ENCODE results near the gene BMERB1. TPM values are rescaled to one million over a fixed set of nuclear protein-coding genes. Genes with fewer than 3 reads are reported as not detected.
"Not testable (repeated sequence)": the region's sequence is repeated elsewhere in the genome, so short reads cannot be mapped to it uniquely, and the experiment has no call there.

Gene BMERB1
- 3.8 and 7.1 TPM in 2 replicates for total RNA-seq (2014; rRNA removed)
- percentile 40 among the genes with signal in this experiment for Bru-seq, nascent RNA
- percentile 39 among the genes with signal in this experiment for BruChase-seq, experiment 1, labeled RNA remaining after a 6-hour chase
- BruChase-seq, experiment 2, labeled RNA remaining after a 2-hour chase: percentile 37 among the genes with signal in this experiment
- long read RNA-seq, transcript C16orf45-201 (6 exons, 2,404 nt): major isoform, 13 of 36 reads
- long read RNA-seq, partial matches to known transcripts: 2 of 36 reads
- long read RNA-seq, other reads (novel, unspliced or antisense): 20 of 36 reads

GRCh38 chr16:15434425-15435215, at the start of gene BMERB1:
Gene BMERB1, plus strand, starts transcription at chr16:15434588. Its CDS starts 66 bp downstream, at chr16:15434654.
- no peak for TF ChIP-seq EZH2 (IDR thresholded peaks at IDR 0.05; ENCODE audit: low read length, unreplicated experiment)
- intact Hi-C loops (cut with micrococcal nuclease): no loop called here
- H3K9me2 ChIP-seq (replicated peaks; ENCODE audit: low read length): no peaks in the 10 kb centered on the region
- ATAC-seq (peak; percentile 81), DNase-seq (peak; percentile 34)
- H3K79me2 ChIP-seq (ENCODE audit: low read length): no peaks in the 10 kb centered on the region
- H3F3A ChIP-seq (ENCODE audit: low read length, unreplicated experiment): no peaks in the 10 kb centered on the region
- no peak within 1 kb of the TSS for H3K27ac ChIP-seq (ENCODE audit: low read length)
- peak within 1 kb of the TSS; percentile 84 for H2AFZ ChIP-seq (ENCODE audit: low read length)
- H3K4me2 ChIP-seq (ENCODE audit: low read length): peak within 1 kb of the TSS; percentile 98
- H3K27me3 ChIP-seq (ENCODE audit: low read length): no peaks in the 10 kb centered on the region
- POLR2A ChIA-PET (ENCODE audit: unreplicated experiment): no interaction called here
- no peaks in the 10 kb centered on the region for H3K9me3 ChIP-seq (ENCODE audit: low read length)
- peaks cover 6% of the 10 kb centered on the region for H3K4me1 ChIP-seq (ENCODE audit: insufficient read depth, low read length)
- no TSS peak for BruUV-seq (replicated peaks)
- peak within 1 kb of the TSS; percentile 82 for H3K4me3 ChIP-seq (ENCODE audit: low read length)
- H3K36me3 ChIP-seq (ENCODE audit: low read depth, low read length): no peaks in the 10 kb centered on the region
- no peaks in the 10 kb centered on the region for H4K20me1 ChIP-seq (ENCODE audit: low read length)
- CTCF ChIA-PET: no interaction called here
- no peak within 1 kb of the TSS for H3K9ac ChIP-seq (ENCODE audit: low read length)

GRCh38 chr16:15388060-15388459, 46.3 kb upstream of the BMERB1 start:
- H3K79me2 ChIP-seq (ENCODE audit: low read length); intact Hi-C loops (cut with micrococcal nuclease); ATAC-seq; H3K4me1 ChIP-seq (ENCODE audit: insufficient read depth, low read length); CTCF ChIA-PET; H3F3A ChIP-seq (ENCODE audit: low read length, unreplicated experiment); H4K20me1 ChIP-seq (ENCODE audit: low read length); H3K27ac ChIP-seq (ENCODE audit: low read length); H3K9ac ChIP-seq (ENCODE audit: low read length); H2AFZ ChIP-seq (ENCODE audit: low read length); H3K4me2 ChIP-seq (ENCODE audit: low read length); BruUV-seq (replicated peaks); POLR2A ChIA-PET (ENCODE audit: unreplicated experiment); H3K27me3 ChIP-seq (ENCODE audit: low read length); H3K9me2 ChIP-seq (replicated peaks; ENCODE audit: low read length); DNase-seq; H3K4me3 ChIP-seq (ENCODE audit: low read length); H3K9me3 ChIP-seq (ENCODE audit: low read length); H3K36me3 ChIP-seq (ENCODE audit: low read depth, low read length): not testable (repeated sequence)

GRCh38 chr16:15389916-15390315, 44.5 kb upstream of the BMERB1 start:
- ATAC-seq; BruUV-seq (replicated peaks); POLR2A ChIA-PET (ENCODE audit: unreplicated experiment): not testable (repeated sequence)

DNA sequence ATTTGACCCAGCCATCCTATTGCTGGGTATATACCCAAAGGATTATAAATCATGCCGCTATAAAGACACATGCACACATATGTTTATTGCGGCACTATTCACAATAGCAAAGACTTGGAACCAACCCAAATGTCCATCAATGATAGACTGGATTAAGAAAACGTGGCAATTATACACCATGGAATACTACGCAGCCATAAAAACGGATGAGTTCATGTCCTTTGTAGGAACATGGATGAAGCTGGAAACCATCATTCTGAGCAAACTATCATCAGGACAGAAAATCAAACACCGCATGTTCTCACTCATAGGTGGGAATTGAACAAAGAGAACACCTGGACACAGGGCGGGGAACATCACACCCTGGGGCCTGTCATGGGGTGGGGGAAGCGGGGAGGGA, 41.4 kb upstream of the BMERB1 start:
- H4K20me1 ChIP-seq (ENCODE audit: low read length); H3K4me2 ChIP-seq (ENCODE audit: low read length); BruUV-seq (replicated peaks); CTCF ChIA-PET; H3K4me1 ChIP-seq (ENCODE audit: insufficient read depth, low read length); ATAC-seq; H3K4me3 ChIP-seq (ENCODE audit: low read length); H3K79me2 ChIP-seq (ENCODE audit: low read length); intact Hi-C loops (cut with micrococcal nuclease); DNase-seq; H2AFZ ChIP-seq (ENCODE audit: low read length); H3K9me2 ChIP-seq (replicated peaks; ENCODE audit: low read length); H3K9me3 ChIP-seq (ENCODE audit: low read length); H3K27ac ChIP-seq (ENCODE audit: low read length); H3K36me3 ChIP-seq (ENCODE audit: low read depth, low read length); H3F3A ChIP-seq (ENCODE audit: low read length, unreplicated experiment); H3K27me3 ChIP-seq (ENCODE audit: low read length); H3K9ac ChIP-seq (ENCODE audit: low read length); POLR2A ChIA-PET (ENCODE audit: unreplicated experiment): not testable (repeated sequence)

More at GRCh38 chr16:15389916-15390315, 44.5 kb upstream of the BMERB1 start:
- H3K4me2 ChIP-seq (ENCODE audit: low read length); H3K9me3 ChIP-seq (ENCODE audit: low read length); H3F3A ChIP-seq (ENCODE audit: low read length, unreplicated experiment); H3K9ac ChIP-seq (ENCODE audit: low read length); H3K79me2 ChIP-seq (ENCODE audit: low read length); H4K20me1 ChIP-seq (ENCODE audit: low read length); DNase-seq; H3K4me3 ChIP-seq (ENCODE audit: low read length); H3K9me2 ChIP-seq (replicated peaks; ENCODE audit: low read length); CTCF ChIA-PET; intact Hi-C loops (cut with micrococcal nuclease); H2AFZ ChIP-seq (ENCODE audit: low read length); H3K36me3 ChIP-seq (ENCODE audit: low read depth, low read length); H3K27me3 ChIP-seq (ENCODE audit: low read length); H3K27ac ChIP-seq (ENCODE audit: low read length); H3K4me1 ChIP-seq (ENCODE audit: insufficient read depth, low read length): not testable (repeated sequence)

- H3K79me2 ChIP-seq (ENCODE audit: low read length); H3K4me1 ChIP-seq (ENCODE audit: insufficient read depth, low read length); H3F3A ChIP-seq (ENCODE audit: low read length, unreplicated experiment); CTCF ChIA-PET; H3K27me3 ChIP-seq (ENCODE audit: low read length); H4K20me1 ChIP-seq (ENCODE audit: low read length); POLR2A ChIA-PET (ENCODE audit: unreplicated experiment); H3K27ac ChIP-seq (ENCODE audit: low read length); intact Hi-C loops (cut with micrococcal nuclease); H3K9me3 ChIP-seq (ENCODE audit: low read length); H3K9me2 ChIP-seq (replicated peaks; ENCODE audit: low read length); BruUV-seq (replicated peaks); H3K36me3 ChIP-seq (ENCODE audit: low read depth, low read length): not testable (repeated sequence)
- H3K4me3 ChIP-seq (ENCODE audit: low read length): peak within 1 kb of the TSS; percentile 59
- peak within 1 kb of the TSS; percentile 55 for H2AFZ ChIP-seq (ENCODE audit: low read length)
- DNase-seq: peak; percentile 33
- H3K4me2 ChIP-seq (ENCODE audit: low read length): peak within 1 kb of the TSS; percentile 71
- ATAC-seq: peak; percentile 80
- H3K9ac ChIP-seq (ENCODE audit: low read length): peak within 1 kb of the TSS; percentile 31
Measured at GRCh38 chr16:15395631-15396508, 38.5 kb upstream of the BMERB1 start, which contains the start of gene MPV17L. Gene MPV17L, plus strand, starts transcription at chr16:15395754. Its CDS starts 144 bp downstream, at chr16:15395898.

GRCh38 chr16:15396509-15396829, 37.9 kb upstream of the BMERB1 start:
- POLR2A ChIA-PET (ENCODE audit: unreplicated experiment); H3K27me3 ChIP-seq (ENCODE audit: low read length); H3K9me2 ChIP-seq (replicated peaks; ENCODE audit: low read length); intact Hi-C loops (cut with micrococcal nuclease); H3K9me3 ChIP-seq (ENCODE audit: low read length); H3K9ac ChIP-seq (ENCODE audit: low read length); H3K36me3 ChIP-seq (ENCODE audit: low read depth, low read length); H3K79me2 ChIP-seq (ENCODE audit: low read length); H4K20me1 ChIP-seq (ENCODE audit: low read length); DNase-seq; H3F3A ChIP-seq (ENCODE audit: low read length, unreplicated experiment); H3K27ac ChIP-seq (ENCODE audit: low read length); H3K4me1 ChIP-seq (ENCODE audit: insufficient read depth, low read length); H2AFZ ChIP-seq (ENCODE audit: low read length); ATAC-seq; CTCF ChIA-PET: not testable (repeated sequence)
- Histone ChIP-seq H3K4me2 (ENCODE audit: low read length) (peak overlapping the region; percentile 71; the same call in 1 of the 2 replicates), H3K4me3 (ENCODE audit: low read length) (peak overlapping the region; percentile 59)
- BruUV-seq (replicated peaks): TSS peak; percentile 35
